RWPE1 (cell line): ENCODE results near the gene UNC13A.
"Not testable (repeated sequence)": the region's sequence is repeated elsewhere in the genome, so short reads cannot be mapped to it uniquely, and the experiment has no call there.

Experiments
- CTCF ChIA-PET: fragments of 350-600 bp; sonication (Branson Sonifier 250); formaldehyde crosslinking; extraction: SDS; loops from one replicate; lab custom pipeline; 2021; lab: Yijun Ruan, JAX
- POLR2A ChIA-PET: fragments of 400-600 bp; formaldehyde crosslinking; extraction: SDS; loops from one replicate; lab custom pipeline; 2020; ENCODE audit warnings: antibody characterized with exemption; ENCODE audit not compliant: low non-redundant PET; lab: Yijun Ruan, JAX
- DNase-seq: peaks from one replicate; pipeline ENCODE4 v3.0.0; 2012; ENCODE audit warnings: low spot score
- H3K27ac ChIP-seq: fragments of 450-650 bp; 2 replicates; pipeline ENCODE4 v1.5.1; 2017
- TF ChIP-seq, protein P1 (sequence below): fragments of 450-650 bp; conservative IDR thresholded peaks from 2 replicates; pipeline ENCODE4 v1.5.1; 2017; ENCODE audit warnings: low read depth, mild to moderate bottlenecking

The UNC13A gene

DNA sequence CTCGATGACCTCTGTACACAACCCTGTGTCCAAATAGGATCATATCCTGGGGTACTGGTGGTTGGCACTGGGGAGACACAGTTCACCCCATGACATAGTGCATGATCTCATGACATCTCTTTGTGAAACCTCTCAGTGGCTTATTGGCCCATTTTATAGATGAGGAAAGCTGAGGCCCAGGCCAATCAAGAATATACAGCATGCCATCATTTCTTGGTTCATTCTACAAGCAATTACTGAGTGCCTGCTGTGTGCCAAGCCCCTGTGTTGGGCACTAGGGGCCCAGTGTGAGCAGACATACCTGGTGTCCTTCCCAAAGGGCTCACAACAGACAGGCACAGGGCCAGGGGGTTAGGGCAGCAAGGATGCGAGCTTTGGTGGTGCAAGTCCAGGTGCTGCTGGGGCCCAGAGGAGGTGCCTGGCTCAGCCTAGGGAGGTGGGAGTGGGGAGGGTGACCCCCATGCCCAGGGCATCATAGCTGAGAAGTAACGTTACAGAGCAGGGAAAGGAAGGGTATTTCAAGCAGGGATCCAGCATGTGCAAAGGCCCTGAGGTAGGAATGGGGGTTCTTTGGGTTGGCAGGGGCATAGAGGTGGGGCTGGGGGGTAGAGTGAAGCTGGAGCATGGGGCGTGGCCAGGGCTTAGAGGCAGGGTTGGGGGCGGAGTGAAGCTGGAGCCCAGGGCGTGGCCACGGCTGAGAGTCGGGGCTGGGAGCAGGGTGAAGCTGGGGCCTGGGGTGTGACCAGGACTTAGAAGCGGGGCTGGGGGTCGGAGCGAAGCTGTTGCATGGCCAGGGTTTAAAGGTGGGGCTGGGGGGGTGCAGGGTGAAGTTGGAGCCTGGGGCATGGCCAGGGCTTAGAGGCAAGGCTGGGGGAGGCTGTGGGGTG lies 112.0 kb downstream of the UNC13A start:
- peak overlapping the region; percentile 76 for H3K27ac ChIP-seq
- DNase-seq, result no peak
- POLR2A ChIA-PET, result no interaction called here
- CTCF ChIA-PET, result no interaction called here
- TF ChIP-seq, protein P1, sequence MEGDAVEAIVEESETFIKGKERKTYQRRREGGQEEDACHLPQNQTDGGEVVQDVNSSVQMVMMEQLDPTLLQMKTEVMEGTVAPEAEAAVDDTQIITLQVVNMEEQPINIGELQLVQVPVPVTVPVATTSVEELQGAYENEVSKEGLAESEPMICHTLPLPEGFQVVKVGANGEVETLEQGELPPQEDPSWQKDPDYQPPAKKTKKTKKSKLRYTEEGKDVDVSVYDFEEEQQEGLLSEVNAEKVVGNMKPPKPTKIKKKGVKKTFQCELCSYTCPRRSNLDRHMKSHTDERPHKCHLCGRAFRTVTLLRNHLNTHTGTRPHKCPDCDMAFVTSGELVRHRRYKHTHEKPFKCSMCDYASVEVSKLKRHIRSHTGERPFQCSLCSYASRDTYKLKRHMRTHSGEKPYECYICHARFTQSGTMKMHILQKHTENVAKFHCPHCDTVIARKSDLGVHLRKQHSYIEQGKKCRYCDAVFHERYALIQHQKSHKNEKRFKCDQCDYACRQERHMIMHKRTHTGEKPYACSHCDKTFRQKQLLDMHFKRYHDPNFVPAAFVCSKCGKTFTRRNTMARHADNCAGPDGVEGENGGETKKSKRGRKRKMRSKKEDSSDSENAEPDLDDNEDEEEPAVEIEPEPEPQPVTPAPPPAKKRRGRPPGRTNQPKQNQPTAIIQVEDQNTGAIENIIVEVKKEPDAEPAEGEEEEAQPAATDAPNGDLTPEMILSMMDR, result no peak

DNA sequence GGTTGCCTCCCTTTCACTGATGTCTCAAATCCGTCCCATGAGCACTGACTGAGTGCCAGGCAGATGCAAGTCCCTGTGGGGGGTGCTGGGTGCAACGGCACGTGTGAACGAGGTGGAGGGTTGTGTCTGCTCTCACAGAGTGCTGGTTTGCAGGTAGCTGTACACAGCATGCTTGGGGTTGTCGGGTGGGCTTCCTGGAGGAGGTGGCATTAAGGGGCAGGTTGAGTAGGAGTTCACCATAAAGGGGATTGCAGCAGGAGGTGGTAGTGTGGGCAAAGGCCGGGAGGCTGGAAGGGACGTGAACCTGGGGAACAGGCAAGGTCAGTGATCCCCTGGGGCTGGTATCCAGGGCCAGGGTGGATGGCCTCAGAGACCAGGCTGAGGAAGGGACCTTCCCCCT lies 115.5 kb downstream of the UNC13A start:
- ChIA-PET POLR2A (no interaction called here), CTCF (interaction anchor here (1.2 to 1.8 kb wide), 2 partner anchors 36 to 194 kb away, joined by 3 to 6 read pairs; no protein-coding TSS in a partner anchor)
- TF ChIP-seq, protein P1, result no peak
- H3K27ac ChIP-seq, result peak overlapping the region; percentile 76
- no peak for DNase-seq

DNA sequence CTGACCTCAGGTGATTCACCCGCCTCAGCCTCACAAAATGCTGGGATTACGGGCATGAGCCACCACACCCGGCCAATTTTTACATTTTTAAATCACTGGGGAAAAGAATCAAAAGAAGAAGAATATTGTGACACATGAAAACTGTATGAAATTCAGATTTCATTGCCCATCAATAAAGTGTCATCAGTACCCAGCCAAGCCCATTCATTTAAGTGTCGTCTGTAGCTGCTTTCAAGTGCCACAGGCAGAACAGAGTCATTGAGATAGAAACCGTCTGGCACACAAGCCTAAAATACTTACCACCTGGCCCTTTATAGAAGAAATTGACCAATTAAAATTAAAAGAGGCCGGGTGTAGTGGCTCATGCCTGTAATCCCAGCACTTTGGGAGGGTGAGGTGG lies 117.4 kb downstream of the UNC13A start:
- ChIA-PET CTCF (no interaction called here), POLR2A (no interaction called here)
- TF ChIP-seq, protein P1, result no peak
- DNase-seq, result no peak
- H3K27ac ChIP-seq, result no peak overlapping the region; the same call in 1 of the 2 replicates

DNA sequence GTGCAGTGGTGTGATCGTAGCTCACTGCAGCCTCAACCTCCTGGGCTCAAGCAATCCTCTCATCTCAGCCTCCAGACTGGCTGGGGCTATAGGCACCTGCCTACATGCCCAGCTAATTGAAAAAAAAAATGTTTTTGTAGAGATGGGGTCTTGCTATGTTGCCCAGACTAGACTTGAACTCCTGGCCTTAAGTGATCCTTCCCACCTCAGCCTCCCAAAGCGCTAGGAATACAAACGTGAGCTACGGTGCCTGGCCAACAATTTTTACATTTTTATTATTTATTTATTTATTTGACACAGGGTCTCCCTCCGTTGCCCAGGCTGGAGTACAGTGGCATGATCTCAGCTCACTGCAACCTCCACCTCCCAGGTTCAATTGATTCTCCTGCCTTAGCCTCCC lies 117.9 kb downstream of the UNC13A start:
- DNase-seq, POLR2A ChIA-PET, H3K27ac ChIP-seq: not testable (repeated sequence)
- CTCF ChIA-PET, result interaction anchor here (0.6 kb wide), 1 partner anchor 488 kb away, joined by 6 read pairs; no protein-coding TSS in a partner anchor

DNA sequence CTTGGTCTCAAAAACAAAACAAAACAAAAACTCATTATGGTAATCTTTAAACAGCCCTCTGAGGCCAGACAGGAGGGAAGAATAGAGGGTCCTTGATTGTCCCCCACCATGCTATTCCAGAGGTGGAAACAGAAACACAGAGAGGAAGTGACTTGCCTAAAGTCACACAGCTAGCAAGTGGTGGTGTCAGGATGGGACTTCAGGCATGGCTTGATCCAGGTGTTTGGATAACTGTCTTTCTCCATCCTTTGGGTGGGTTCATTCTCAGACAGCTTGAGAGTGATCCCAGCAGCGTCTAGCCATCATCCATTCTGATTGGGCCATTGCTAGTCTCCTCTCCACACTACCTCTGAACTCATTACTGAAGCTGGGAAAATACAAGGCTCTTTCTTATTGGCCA lies 120.2 kb downstream of the UNC13A start:
- CTCF ChIA-PET, result no interaction called here
- TF ChIP-seq, protein P1, result no peak
- no peak overlapping the region for H3K27ac ChIP-seq
- POLR2A ChIA-PET, result no interaction called here
- DNase-seq, result no peak

DNA sequence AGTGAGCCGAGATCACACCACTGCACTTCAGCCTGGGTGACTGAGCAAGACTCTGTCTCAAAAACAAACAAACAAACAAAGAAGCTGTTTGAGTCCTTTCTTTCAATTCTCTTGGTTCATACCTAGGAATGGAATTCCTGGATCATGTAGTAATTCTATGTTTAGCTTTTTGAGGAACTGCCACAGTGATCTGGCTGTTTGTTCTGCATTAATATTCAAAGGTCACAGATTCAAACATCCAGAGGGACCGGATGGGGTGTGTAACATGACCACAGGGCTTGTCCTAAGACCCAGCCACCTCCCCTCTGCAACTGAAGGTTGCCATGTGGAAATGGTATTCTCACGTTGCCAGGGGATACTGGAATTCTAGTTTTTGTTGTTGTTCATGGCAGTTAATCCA lies 122.5 kb downstream of the UNC13A start:
- TF ChIP-seq, protein P1, result no peak
- no peak for DNase-seq
- no peak overlapping the region for H3K27ac ChIP-seq
- CTCF ChIA-PET, result no interaction called here
- POLR2A ChIA-PET, result no interaction called here

DNA sequence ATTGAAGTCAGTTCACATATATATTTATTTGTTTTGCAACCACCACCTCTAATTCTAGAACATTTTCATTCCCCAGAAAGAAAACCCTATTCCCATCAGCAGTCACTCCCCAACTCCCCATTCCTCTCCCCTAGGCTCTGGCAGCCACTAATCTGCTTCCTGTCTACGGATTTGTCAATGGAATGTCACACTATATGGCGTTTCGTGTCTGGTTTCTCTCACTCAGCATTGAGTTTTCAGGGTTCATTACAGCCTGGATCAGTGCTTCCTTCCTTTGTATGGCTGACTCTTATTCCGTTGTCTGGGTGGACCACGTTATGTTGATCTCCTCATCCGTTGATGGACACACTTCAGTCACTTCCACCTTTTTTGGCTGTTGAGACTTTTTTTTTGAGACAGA lies 123.4 kb downstream of the UNC13A start:
- TF ChIP-seq, protein P1, result no peak
- ChIA-PET POLR2A (no interaction called here), CTCF (no interaction called here)
- DNase-seq, result no peak
- no peak overlapping the region for H3K27ac ChIP-seq
